NOMO-1 treated with DMSO at 0.1 percent for 48 hours (cell line): ENCODE data around the gene APOC4.
A peak's percentile ranks its signal among the peaks of the same experiment; 100 is the strongest.
"Not testable (repeated sequence)": the region's sequence is repeated elsewhere in the genome, so short reads cannot be mapped to it uniquely, and the experiment has no call there.

Experiments
- DNase-seq: peaks from one replicate; lab custom pipeline; 2025; ENCODE audit not compliant: unreplicated experiment; lab: John Stamatoyannopoulos, UW

The APOC4 gene

DNA sequence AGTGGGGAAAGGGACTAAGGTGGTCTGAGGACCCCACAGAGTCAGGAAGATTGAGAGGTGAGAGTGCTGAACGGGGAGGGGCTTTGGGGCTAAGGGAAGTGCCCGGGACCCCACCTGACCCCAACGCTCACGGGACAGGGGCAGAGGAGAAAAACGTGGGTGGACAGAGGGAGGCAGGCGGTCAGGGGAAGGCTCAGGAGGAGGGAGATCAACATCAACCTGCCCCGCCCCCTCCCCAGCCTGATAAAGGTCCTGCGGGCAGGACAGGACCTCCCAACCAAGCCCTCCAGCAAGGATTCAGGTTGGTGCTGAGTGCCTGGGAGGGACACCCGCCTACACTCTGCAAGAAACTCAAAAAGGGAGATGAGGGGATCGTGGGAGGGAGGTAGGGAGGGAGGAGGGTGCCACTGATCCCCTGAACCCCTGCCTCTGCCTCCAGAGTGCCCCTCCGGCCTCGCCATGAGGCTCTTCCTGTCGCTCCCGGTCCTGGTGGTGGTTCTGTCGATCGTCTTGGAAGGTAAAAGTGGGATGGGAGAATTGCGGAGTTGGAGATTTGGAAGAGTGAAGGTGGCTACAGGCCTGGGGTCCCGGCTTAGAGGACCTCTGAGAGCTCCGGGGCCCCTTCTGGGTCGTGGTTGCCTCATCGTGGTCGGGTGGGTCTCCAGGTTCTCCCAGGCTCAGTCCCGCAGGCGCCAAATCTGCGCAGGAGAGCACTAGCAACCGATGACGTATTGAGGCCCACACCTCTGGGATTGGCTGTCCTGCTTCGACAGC is 27.4 kb upstream of the APOC4 start, which contains the start of gene APOC1:
TSS of gene APOC1 (plus strand) at position 176 of the 774 bp plus-strand sequence. CDS start at position 460, 284 bp downstream.
- peak; percentile 79 for DNase-seq

DNA sequence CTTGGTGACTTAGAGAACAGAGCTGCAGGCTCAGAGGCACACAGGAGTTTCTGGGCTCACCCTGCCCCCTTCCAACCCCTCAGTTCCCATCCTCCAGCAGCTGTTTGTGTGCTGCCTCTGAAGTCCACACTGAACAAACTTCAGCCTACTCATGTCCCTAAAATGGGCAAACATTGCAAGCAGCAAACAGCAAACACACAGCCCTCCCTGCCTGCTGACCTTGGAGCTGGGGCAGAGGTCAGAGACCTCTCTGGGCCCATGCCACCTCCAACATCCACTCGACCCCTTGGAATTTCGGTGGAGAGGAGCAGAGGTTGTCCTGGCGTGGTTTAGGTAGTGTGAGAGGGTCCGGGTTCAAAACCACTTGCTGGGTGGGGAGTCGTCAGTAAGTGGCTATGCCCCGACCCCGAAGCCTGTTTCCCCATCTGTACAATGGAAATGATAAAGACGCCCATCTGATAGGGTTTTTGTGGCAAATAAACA is 17.8 kb upstream of the APOC4 start:
- no peak for DNase-seq

DNA sequence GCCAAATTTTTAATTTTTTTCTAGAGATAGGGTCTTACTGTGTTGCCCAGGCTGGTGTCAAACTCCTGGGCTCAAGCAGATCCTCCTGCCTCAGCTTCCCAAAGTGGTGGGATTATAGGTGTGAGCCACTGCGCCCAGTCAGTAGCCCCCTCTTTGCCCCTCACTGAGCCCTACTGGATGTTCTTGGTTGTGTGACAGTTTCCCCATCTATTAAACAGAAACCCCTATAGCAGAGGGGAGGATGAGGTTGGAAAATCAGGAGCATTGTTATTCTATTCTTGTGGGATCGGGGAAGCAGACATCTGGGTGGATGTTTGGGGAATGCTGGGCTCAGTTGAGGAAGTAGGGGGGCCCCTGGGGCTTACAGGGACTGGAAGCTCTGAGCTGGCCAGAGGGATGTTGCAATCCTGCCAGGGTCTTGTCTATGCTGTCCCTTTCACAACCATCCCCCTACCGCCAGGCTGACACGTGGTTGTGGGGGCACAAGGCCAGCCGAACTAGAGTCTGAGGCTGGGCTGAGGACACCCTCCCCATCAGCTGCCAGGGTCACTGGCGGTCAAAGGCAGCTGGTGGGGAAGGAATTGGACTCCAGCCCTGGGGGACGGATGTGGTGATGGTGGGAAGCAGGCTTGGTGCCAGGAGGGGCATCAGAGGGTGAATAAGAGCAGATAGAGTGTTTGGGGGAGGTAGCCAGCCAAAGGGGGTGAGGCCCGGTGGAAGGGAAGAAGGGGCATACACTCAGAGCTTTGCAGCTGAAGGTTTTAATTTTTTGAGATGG is 16.7 kb upstream of the APOC4 start:
- DNase-seq: peak; percentile 40

DNA sequence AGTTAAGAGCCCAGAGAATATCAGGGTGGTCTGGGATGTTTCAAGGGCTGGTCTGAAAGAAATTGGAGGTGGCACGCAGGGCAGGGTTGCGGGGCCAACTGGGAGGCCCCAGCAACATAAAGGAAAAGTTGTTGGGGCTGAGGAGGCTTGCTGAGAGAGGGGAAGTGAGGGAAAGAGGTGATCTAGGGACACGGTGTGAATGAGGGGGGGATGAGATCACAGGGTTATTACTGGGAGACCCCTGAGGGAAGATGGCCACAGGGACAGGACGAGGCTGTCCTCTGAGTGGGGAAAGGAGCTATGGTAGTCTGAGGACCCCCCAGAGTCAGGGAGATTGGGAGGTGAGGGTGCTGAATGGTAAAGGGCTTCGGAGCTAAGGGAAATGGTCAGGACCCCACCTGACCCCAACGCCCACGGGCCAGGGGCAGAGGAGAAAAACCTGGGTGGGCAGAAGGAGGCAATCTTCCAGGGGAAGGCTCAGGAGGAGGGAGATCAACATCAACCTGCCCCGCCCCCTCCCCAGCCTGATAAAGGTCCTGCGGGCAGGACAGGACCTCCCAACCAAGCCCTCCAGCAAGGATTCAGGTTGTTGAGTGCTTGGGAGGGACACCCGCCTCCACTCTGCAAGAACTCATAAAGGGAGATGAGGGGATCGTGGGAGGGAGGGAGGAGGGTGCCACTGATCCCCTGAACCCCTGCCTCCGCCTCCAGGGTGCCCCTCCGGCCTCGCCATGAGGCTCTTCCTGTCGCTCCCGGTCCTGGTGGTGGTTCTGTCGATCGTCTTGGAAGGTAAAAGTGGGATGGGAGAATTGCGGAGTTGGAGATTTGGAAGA is 15.6 kb upstream of the APOC4 start:
- not testable (repeated sequence) for DNase-seq

DNA sequence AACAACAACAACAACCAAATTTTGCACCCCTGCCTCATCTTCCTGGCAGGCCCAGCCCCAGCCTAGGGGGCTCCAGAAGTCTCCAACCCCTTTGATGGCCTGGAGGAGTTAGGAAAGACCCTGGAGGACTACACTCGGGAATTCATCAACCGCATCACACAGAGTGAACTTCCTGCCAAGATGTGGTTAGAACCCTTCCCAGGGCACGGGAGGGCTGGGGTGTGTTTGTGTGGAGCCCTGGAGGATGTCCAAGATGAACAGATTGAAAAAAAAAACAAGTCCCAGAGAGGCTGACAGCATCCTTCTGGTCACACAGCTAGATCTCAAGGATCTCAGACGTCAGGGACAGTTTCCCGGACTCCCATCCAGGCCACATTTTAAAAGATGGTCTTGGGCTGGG is 14.3 kb upstream of the APOC4 start:
- no peak for DNase-seq

DNA sequence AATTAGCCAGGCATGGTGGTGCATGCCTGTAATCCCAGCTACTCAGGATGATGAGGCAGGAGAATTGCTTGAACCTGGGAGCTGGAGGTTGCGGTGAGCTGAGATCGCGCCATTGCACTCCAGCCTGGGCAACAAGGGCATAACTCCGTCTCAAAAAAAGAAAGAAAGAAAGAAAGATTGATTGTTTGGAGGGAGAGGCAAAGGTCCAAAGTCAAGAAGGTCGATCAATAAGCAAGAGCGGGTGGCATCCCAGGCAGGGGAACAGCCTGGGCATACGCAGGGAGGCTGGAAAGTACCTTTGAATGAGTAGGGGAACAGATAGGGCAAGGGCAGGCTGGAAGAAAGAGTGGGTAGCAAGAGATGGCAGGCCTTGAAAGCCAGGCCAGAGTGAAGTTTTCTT is 11.9 kb upstream of the APOC4 start:
- no peak for DNase-seq

DNA sequence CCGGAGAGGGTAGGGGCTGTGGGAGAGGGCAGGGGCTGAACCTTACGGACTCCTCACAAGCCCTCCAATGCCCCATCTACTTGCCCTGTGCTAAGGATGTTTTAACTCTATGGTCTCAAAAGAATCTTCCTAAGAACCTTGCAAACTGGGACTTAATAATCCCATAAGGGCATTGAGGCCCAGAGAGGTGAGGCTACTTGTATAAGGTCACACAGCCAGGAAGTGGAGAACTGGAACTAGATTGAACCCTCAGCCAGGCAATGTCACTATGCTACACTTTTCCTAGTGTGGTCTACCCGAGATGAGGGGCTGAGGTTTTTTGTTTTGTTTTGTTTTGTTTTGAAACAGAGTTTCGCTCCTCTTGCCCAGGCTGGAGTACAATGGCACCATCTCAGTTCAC is 10.5 kb upstream of the APOC4 start:
- no peak for DNase-seq

DNA sequence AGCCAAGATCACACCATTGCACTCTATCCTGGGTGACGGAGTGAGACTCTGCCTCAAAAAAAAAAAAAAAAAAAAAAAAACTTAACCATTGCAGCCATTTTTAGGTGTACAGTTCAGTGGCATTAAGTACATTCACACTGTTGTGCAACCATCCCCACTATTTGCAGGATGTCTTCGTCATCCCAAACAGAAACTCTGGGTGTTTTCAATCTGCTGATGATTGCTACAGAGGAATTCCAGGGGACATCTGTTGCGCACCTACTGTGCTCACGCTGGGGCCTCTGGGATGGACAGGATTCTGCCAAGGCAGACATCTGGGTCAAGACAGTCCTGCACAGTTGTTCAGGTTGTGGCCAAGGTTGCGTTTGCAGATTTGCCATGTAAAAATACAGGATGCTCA is 2.4 kb upstream of the APOC4 start:
- DNase-seq: peak; percentile 39

DNA sequence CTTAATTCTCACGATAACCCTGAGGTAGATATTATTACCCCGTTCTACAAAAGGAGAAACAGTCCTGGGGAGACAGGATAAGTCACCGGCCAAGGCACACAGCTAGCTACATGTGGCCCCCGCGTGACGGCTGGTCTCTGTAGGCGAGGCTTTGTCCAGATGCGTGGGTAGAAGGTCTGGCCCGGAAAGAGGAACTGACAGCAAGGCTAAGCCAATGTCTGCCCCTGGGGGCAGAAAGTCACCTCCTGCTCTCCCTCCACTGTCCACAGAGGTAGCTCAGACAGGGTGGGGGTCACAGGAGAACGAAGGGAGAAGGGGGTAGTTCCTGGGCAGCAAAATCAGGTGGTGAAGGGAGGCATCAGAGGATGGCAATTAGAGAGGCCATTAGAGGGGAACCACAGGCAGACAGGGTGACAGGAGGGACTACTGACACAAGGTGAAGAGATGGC is 1.8 kb downstream of the APOC4 start:
- peak; percentile 76 for DNase-seq

DNA sequence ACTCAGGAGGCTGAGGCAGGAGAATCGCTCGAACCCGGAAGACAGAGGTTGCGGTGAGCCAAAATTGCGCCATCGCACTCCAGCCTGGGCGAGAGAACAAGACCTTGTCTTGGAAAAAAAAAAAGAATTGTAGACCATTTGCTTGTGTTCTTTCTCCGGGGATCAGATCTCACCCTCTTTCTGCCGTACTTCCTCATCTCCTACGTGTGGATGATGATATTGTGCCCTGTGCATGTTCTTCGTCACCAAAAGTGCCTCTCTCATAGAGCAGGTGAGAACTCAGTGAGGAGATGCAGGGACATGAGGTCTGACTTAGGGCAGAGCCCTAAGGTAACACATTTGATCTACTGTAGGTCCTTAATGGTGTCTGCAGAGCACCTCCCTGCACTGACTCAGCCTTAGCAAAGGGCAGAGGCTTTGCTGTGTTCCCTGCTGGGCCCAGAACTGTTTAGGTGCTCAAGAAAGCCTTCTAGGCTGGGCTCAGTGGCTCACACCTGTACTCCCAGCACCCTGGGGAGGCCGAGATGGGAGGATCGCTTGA is 5.1 kb downstream of the APOC4 start:
- peak; percentile 73 for DNase-seq

DNA sequence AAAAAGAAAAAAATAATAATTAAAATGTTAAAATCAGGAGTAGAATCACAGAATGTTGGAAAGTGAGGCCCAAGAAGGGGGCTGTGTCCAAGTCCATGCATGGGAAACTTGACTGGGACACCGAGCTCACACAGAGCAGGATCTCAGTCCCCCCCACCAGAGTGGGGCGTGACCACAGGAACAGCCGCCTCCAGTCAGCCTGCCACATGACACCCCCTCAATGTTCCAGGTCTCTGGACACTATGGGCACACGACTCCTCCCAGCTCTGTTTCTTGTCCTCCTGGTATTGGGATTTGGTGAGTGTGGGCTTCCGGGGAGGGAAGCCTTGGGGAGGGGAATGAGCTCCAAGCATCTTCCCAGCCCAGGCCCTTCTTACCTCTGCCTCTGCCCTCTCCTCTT is 6.2 kb downstream of the APOC4 start:
- DNase-seq: no peak

DNA sequence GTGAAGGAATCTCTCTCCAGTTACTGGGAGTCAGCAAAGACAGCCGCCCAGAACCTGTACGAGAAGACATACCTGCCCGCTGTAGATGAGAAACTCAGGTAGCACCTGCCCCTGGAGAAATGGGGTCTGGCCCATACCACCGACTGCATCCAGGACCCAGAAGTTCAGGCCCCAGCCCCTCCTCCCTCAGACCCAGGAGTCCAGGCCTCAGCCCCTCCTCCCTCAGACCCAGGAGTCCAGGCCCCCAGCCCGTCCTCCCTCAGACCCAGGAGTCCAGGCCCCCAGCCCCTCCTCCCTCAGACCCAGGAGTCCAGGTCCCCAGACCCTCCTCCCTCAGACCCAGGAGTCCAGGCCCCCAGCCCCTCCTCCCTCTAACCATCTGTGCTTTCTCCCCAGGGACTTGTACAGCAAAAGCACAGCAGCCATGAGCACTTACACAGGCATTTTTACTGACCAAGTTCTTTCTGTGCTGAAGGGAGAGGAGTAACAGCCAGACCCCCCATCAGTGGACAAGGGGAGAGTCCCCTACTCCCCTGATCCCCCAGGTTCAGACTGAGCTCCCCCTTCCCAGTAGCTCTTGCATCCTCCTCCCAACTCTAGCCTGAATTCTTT is 6.8 kb downstream of the APOC4 start:
- DNase-seq: no peak

DNA sequence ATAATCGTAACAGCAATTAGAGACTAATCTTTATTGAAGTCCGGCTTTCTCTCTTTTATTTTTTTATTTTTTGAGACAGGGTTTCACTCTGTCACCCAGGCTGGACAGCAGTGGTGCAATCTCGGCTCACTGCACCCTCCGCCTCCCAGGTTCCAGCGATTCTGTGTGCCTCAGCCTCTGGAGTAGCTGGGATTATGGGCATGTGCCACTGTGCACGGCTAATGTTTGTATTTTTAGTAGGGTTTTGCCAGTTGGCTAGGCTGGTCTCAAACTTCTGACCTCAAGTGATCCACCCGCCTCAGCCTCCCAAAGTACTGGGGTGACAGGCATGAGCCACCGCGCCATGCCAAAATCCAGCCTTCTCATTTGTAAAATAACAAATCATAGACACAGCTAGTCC is 7.5 kb downstream of the APOC4 start:
- DNase-seq: no peak

DNA sequence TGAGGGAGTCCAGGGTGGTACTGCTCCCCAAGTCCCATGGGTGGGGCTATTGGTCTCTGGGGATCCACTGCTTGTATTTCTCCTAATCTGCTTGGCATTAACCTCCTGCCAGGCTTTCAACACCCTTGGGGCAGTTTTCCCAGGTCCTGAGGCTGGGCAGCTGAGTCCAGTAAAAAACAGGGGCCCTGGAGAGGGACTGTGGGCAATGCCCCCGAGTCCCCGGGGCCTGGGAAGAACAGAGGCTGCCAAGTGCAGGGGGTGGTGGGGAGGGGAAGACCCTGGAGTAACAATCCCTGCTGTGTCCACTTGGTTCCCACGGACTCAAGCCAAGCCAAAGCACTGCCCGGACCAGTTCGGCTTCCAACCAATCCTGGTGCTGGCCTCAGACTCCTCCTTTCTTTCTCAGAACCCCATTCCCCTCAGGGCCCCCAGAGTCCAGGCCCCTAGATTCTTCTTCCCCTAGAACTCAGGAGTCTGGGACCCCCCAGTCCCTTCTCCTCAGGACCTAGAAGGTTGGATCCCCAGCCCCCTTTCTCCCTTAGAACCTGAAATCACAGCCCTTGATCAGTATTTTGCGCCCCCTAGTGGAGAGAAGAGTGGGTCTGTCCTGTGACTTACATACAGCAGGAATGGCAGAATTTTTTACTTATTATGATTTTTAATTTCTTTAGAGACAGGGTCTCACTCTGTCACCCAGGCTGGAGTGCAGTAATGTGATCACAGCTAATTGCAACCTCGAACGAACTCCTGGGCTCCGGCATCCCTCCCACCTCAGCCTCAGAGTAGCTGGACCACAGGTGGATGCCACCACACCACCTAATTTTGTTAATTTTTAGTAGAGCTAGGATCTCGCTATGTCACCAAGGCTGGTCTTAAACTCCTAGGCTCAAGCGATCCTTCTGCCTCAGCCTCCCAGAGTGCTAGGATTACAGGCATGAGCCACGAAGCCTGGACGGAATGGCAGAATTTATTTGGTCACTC is 9.4 kb downstream of the APOC4 start:
- DNase-seq: peak; percentile 43

DNA sequence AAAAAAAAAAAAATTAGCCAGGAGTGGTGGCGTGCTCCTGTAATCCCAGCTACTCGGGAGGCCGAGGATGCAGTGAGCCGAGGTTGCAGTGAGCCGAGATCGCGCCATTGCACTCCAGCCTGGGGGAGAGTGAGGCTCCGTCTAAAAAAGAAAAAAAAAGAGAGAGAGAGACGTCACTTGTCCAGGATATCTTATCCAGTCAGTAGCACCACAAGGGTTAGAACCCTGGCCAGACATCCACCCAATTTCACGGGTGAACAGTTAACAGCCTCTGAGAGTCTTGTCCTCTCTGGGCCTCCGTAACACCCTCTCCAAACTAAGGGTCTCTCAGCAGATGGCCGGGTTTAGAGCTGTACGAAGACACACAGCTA is 12.2 kb downstream of the APOC4 start:
- no peak for DNase-seq

DNA sequence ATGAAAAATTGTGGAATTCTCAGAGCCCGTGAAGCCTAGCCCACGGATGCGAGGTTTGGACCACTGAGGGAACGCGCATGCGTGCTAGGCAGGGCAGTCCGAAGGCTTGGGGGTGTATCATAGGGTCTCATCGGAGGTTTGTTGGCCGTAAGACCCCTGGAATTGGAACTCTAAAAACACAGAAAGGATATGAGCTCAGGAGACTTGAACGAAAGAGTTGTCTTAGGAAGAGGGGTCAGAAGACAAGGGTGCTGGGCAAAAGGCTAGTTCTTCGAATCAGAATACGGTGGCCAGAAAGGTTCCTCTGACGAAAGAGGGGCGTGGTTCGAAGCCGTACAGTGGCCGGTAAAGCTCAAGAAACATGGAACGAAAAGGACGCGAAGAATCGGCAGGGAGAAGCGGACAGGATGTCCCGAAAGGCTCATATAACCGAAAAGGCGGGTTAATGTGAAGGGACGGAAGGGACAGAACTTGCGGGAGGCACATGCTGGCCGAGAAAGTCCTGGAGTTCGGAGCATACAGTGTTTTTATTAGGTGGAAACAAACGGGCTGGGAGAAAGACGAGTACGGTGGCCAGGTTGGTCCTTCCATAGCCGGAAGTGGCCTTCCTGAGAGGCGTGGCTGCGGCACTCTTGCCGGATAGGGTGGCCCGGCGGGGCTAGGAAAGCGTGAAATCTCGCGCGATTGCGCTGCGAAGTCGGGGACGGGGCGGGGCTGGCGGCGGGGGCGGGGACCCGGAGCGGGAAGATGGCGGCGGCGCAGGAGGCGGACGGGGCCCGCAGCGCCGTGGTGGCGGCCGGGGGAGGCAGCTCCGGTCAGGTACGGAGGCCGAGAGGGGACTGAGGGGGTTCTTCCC is 12.8 kb downstream of the APOC4 start, which contains the start of gene CLPTM1:
TSS of gene CLPTM1 (plus strand) at position 732 of the 856 bp plus-strand sequence. CDS start at position 748, 16 bp downstream.
- peak; percentile 92 for DNase-seq

DNA sequence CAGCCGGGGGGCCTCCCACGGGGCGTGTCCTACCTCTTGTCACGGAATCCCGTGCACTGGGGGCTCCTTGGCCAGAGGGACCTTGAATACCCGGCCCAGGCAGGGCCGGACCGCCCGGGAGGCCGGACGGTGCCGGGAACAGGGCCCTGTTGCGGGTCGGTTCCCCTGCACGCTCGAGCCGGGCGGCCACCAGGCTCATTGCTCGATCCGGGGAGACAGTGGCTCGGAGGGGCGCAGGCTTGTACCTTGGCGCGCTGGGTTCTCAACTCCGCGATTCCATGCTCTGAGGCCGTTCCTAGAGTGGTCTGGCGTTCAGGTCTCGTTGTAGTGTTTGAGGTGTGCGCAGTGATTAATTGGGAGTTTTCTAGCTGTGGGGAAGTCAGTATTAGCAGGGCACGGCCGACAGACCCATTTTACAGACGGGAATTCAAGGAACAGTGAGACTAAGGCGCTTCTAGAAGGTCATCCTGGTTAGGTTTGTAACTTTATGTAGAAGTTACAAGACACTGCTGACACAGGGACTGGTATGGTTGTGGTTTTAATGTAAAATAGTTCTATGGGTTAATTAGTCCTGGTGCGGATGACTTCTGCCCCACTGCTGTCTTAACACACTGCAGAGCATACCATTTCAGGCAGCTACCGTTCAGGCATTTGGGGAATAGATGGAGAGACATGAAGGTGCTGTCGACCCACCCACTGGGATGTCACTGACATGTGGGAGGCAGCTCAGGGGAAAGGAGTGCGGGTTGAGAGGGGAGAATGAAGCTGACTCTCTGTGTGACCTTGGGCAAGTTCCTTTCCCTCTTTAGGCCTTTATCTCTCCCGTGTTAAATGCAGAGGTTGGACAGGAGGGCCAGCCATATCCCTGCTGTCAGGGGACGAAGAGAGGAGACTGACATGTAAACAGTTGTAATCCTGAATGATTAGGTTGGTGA is 13.7 kb downstream of the APOC4 start:
- no peak for DNase-seq
